ENCODE measurements around the gene ZNF334.

ZNF334 gene

GRCh38 chr20:46545077-46545826, 31.9 kb upstream of the ZNF334 start:
- no peak for DNase-seq

- no peak for DNase-seq
Observed at GRCh38 chr20:46544576-46544975, 31.2 kb upstream of the ZNF334 start.

GRCh38 chr20:46543959-46544358, 30.6 kb upstream of the ZNF334 start:
- no peak for DNase-seq

- DNase-seq: no peak
Observed at GRCh38 chr20:46543033-46543432, 29.7 kb upstream of the ZNF334 start.

- no peak for DNase-seq
Observed at GRCh38 chr20:46541229-46541935, 28.0 kb upstream of the ZNF334 start.

- no peak for DNase-seq
Observed at GRCh38 chr20:46539113-46539512, 25.8 kb upstream of the ZNF334 start.

GRCh38 chr20:46530640-46531039, 17.3 kb upstream of the ZNF334 start:
- no peak for DNase-seq

- DNase-seq: no peak
Observed at GRCh38 chr20:46523696-46524328, 10.5 kb upstream of the ZNF334 start.

- no peak for DNase-seq
Observed at GRCh38 chr20:46523108-46523507, 9.7 kb upstream of the ZNF334 start.

GRCh38 chr20:46520976-46521579, 7.7 kb upstream of the ZNF334 start:
- no peak for DNase-seq

GRCh38 chr20:46520540-46520939, 7.2 kb upstream of the ZNF334 start:
- DNase-seq: no peak

- no peak for DNase-seq
Observed at GRCh38 chr20:46519471-46520068, 6.2 kb upstream of the ZNF334 start.

- DNase-seq: no peak
Observed at GRCh38 chr20:46509523-46509922, 3.8 kb downstream of the ZNF334 start.

GRCh38 chr20:46507760-46508407, 5.5 kb downstream of the ZNF334 start:
- no peak for DNase-seq

GRCh38 chr20:46505506-46505905, 7.9 kb downstream of the ZNF334 start:
- no peak for DNase-seq

GRCh38 chr20:46501961-46502360, 11.4 kb downstream of the ZNF334 start:
- DNase-seq: no peak

GRCh38 chr20:46501337-46501942, 11.9 kb downstream of the ZNF334 start:
- DNase-seq: no peak

GRCh38 chr20:46494077-46494476, 19.3 kb downstream of the ZNF334 start:
- no peak for DNase-seq

GRCh38 chr20:46491354-46491753, 22.0 kb downstream of the ZNF334 start:
- DNase-seq: no peak

GRCh38 chr20:46488451-46488850, 24.9 kb downstream of the ZNF334 start:
- DNase-seq: no peak

GRCh38 chr20:46487628-46488027, 25.7 kb downstream of the ZNF334 start:
- DNase-seq: no peak

- DNase-seq: no peak
Observed at GRCh38 chr20:46485431-46485830, 27.9 kb downstream of the ZNF334 start.

Measured in GOT3 (cell line).